Inferior parietal cortex (tissue), 1 donor: ENCODE measurements around the gene MDH1.
A peak's percentile ranks its signal among the peaks of the same experiment; 100 is the strongest.

ENCODE experiments used
- DNase-seq: peaks from one replicate; pipeline ENCODE4 v3.0.0-alpha.2; 2016; ENCODE audit errors: extremely low spot score

MDH1 gene

GRCh38 chr2:63632382-63632781 lies 43.6 kb downstream of the MDH1 start:
- no peak for DNase-seq

GRCh38 chr2:63639344-63639743 lies 50.6 kb downstream of the MDH1 start:
- DNase-seq, result no peak

GRCh38 chr2:63642946-63643345 lies 54.2 kb downstream of the MDH1 start:
- DNase-seq, result no peak

- DNase-seq, result no peak
Observed at GRCh38 chr2:63643486-63643885, 54.7 kb downstream of the MDH1 start.

GRCh38 chr2:63648632-63649031 lies 59.9 kb downstream of the MDH1 start:
- no peak for DNase-seq

- DNase-seq, result no peak
Observed at GRCh38 chr2:63649829-63650228, 61.1 kb downstream of the MDH1 start.

GRCh38 chr2:63650756-63651155 lies 62.0 kb downstream of the MDH1 start:
- no peak for DNase-seq

- no peak for DNase-seq
Observed at GRCh38 chr2:63651356-63651755, 62.6 kb downstream of the MDH1 start.

- DNase-seq, result peak; percentile 25
Observed at GRCh38 chr2:63651861-63652651, 63.3 kb downstream of the MDH1 start.

- DNase-seq, result no peak
Observed at GRCh38 chr2:63652652-63652985, 63.9 kb downstream of the MDH1 start.

- DNase-seq, result no peak
Observed at GRCh38 chr2:63654959-63655358, 66.2 kb downstream of the MDH1 start.
